LNCaP clone FGC (cell line): ENCODE measurements around the gene WDR46.

Experiments used
- DNase-seq: peaks from one replicate; pipeline ENCODE4 v3.0.0-alpha.2; 2011; ENCODE audit warnings: low read depth
- H3K4me3 ChIP-seq: 2 replicates; pipeline ENCODE4 v1.5.1; 2011; ENCODE audit warnings: mild to moderate bottlenecking, low read depth, low read length, control low read depth
- CTCF ChIP-seq: IDR thresholded peaks from 2 replicates; pipeline ENCODE4 v1.5.1; 2012; ENCODE audit warnings: mild to moderate bottlenecking; ENCODE audit not compliant: control insufficient read depth, insufficient read depth; ENCODE audit errors: extremely low read depth

Gene WDR46

GRCh38 chr6:33301877-33302276 lies 12.8 kb upstream of the WDR46 start:
- no peak for TF ChIP-seq CTCF
- DNase-seq = no peak
- no peak overlapping the region for H3K4me3 ChIP-seq

- peak; percentile 80 for TF ChIP-seq CTCF
- no peak for DNase-seq
- H3K4me3 ChIP-seq = peak overlapping the region; percentile 91
Observed at GRCh38 chr6:33299237-33299944, 10.4 kb upstream of the WDR46 start.

GRCh38 chr6:33298773-33299236 lies 9.8 kb upstream of the WDR46 start, which contains the start of gene RGL2:
Gene RGL2, minus strand, starts transcription at chr6:33298942. Its CDS starts 332 bp downstream, at chr6:33298610.
- H3K4me3 ChIP-seq = peak within 1 kb of the TSS; percentile 91
- DNase-seq = no peak
- TF ChIP-seq CTCF = no peak

- TF ChIP-seq CTCF = no peak
- DNase-seq = peak; percentile 73
- peak overlapping the region; percentile 91 for H3K4me3 ChIP-seq
Observed at GRCh38 chr6:33297956-33298772, 9.1 kb upstream of the WDR46 start.

- no peak for DNase-seq
- TF ChIP-seq CTCF = no peak
- peak overlapping the region; percentile 91 for H3K4me3 ChIP-seq
Observed at GRCh38 chr6:33297406-33297955, 8.4 kb upstream of the WDR46 start.

GRCh38 chr6:33296797-33297405 lies 7.9 kb upstream of the WDR46 start:
- H3K4me3 ChIP-seq = peak overlapping the region; percentile 91
- DNase-seq = no peak
- no peak for TF ChIP-seq CTCF
